ENCODE measurements around the gene SRC.

Gene SRC

GRCh38 chr20:37442547-37442946 lies 96.6 kb downstream of the SRC start:
- no peak overlapping the region for H3K4me3 ChIP-seq (ENCODE audit: low read length)
- TF ChIP-seq CTCF (IDR thresholded peaks at IDR 0.05; ENCODE audit: insufficient read depth, low read depth, low read length, missing control alignments), result no peak
- no peak for DNase-seq (ENCODE audit: low read depth)

- TF ChIP-seq CTCF (IDR thresholded peaks at IDR 0.05; ENCODE audit: insufficient read depth, low read depth, low read length, missing control alignments), result no peak
- DNase-seq (ENCODE audit: low read depth), result no peak
- no peak overlapping the region for H3K4me3 ChIP-seq (ENCODE audit: low read length)
Observed at GRCh38 chr20:37442986-37443385, 97.0 kb downstream of the SRC start.

GRCh38 chr20:37443596-37443995 lies 97.7 kb downstream of the SRC start:
- no peak overlapping the region for H3K4me3 ChIP-seq (ENCODE audit: low read length)
- TF ChIP-seq CTCF (IDR thresholded peaks at IDR 0.05; ENCODE audit: insufficient read depth, low read depth, low read length, missing control alignments), result no peak
- DNase-seq (ENCODE audit: low read depth), result no peak

- TF ChIP-seq CTCF (IDR thresholded peaks at IDR 0.05; ENCODE audit: insufficient read depth, low read depth, low read length, missing control alignments), result no peak
- DNase-seq (ENCODE audit: low read depth), result no peak
- H3K4me3 ChIP-seq (ENCODE audit: low read length), result no peak overlapping the region
Observed at GRCh38 chr20:37445041-37445440, 99.1 kb downstream of the SRC start.

- no peak overlapping the region for H3K4me3 ChIP-seq (ENCODE audit: low read length)
- TF ChIP-seq CTCF (IDR thresholded peaks at IDR 0.05; ENCODE audit: insufficient read depth, low read depth, low read length, missing control alignments), result no peak
- DNase-seq (ENCODE audit: low read depth), result no peak
Observed at GRCh38 chr20:37446286-37447032, 100.5 kb downstream of the SRC start.

- no peak overlapping the region for H3K4me3 ChIP-seq (ENCODE audit: low read length)
- TF ChIP-seq CTCF (IDR thresholded peaks at IDR 0.05; ENCODE audit: insufficient read depth, low read depth, low read length, missing control alignments), result no peak
- no peak for DNase-seq (ENCODE audit: low read depth)
Observed at GRCh38 chr20:37447688-37448087, 101.7 kb downstream of the SRC start.

- H3K4me3 ChIP-seq (ENCODE audit: low read length), result no peak overlapping the region
- no peak for TF ChIP-seq CTCF (IDR thresholded peaks at IDR 0.05; ENCODE audit: insufficient read depth, low read depth, low read length, missing control alignments)
- DNase-seq (ENCODE audit: low read depth), result no peak
Observed at GRCh38 chr20:37449276-37449675, 103.3 kb downstream of the SRC start.

Data from epithelial cell of esophagus (primary cell).